Measurements from ENCODE around the gene PBX1.

PBX1 gene

GRCh38 chr1:164672588-164672987 lies 113.6 kb downstream of the PBX1 start:
- no peak for DNase-seq

- no peak for DNase-seq
These were observed 114.7 kb downstream of the PBX1 start for GRCh38 chr1:164673584-164674214.

- no peak for DNase-seq
These were observed 116.4 kb downstream of the PBX1 start for GRCh38 chr1:164675342-164675904.

GRCh38 chr1:164678136-164678700 lies 119.2 kb downstream of the PBX1 start:
- DNase-seq: no peak

GRCh38 chr1:164682570-164682969 lies 123.6 kb downstream of the PBX1 start:
- DNase-seq: no peak

GRCh38 chr1:164683235-164683634 lies 124.3 kb downstream of the PBX1 start:
- no peak for DNase-seq

- DNase-seq: no peak
These were observed 126.5 kb downstream of the PBX1 start for GRCh38 chr1:164685266-164686035.

- no peak for DNase-seq
These were observed 128.8 kb downstream of the PBX1 start for GRCh38 chr1:164687777-164688176.

GRCh38 chr1:164688791-164689190 lies 129.8 kb downstream of the PBX1 start:
- no peak for DNase-seq

- DNase-seq: no peak
These were observed 130.9 kb downstream of the PBX1 start for GRCh38 chr1:164689672-164690511.

- no peak for DNase-seq
These were observed 133.4 kb downstream of the PBX1 start for GRCh38 chr1:164692420-164692819.

- DNase-seq: no peak
These were observed 134.8 kb downstream of the PBX1 start for GRCh38 chr1:164693564-164694359.

GRCh38 chr1:164694505-164694904 lies 135.5 kb downstream of the PBX1 start:
- DNase-seq: no peak

GRCh38 chr1:164695956-164696665 lies 137.1 kb downstream of the PBX1 start:
- DNase-seq: no peak

GRCh38 chr1:164699815-164700491 lies 141.0 kb downstream of the PBX1 start:
- DNase-seq: no peak

- no peak for DNase-seq
These were observed 141.7 kb downstream of the PBX1 start for GRCh38 chr1:164700683-164701082.

GRCh38 chr1:164701189-164701761 lies 142.3 kb downstream of the PBX1 start:
- DNase-seq: no peak

GRCh38 chr1:164702216-164702615 lies 143.2 kb downstream of the PBX1 start:
- no peak for DNase-seq

- no peak for DNase-seq
These were observed 143.7 kb downstream of the PBX1 start for GRCh38 chr1:164702664-164703063.

GRCh38 chr1:164703463-164703862 lies 144.5 kb downstream of the PBX1 start:
- no peak for DNase-seq
